Natural killer cell treated with Interleukin-12 subunit alpha and Interleukin-12 subunit beta and Interleukin-15 and Interleukin-18, amount 100 ng/mL, for 72 hours (primary cell): Measurements from ENCODE around the gene ACRBP. TPM values are rescaled to one million over a fixed set of nuclear protein-coding genes. Genes with fewer than 3 reads are reported as not detected.
A peak's percentile ranks its signal among the peaks of the same experiment; 100 is the strongest.
"Not testable (repeated sequence)": the region's sequence is repeated elsewhere in the genome, so short reads cannot be mapped to it uniquely, and the experiment has no call there.

Experiments
- ATAC-seq, 2 donors: fragments of 150-1000 bp; cut with Tn5 transposase in 1 of 2; sonication (Bioruptor Pico), chemical (Tn5 transposase) in 1 of 2; 2 replicates each; pipeline ENCODE4 v1.10.0; 2021
- DNase-seq: peaks from one replicate; pipeline ENCODE4 v3.0.0; 2022; ENCODE audit warnings: low spot score
- H3K27ac Mint-ChIP-seq, 2 donors: 1 replicate in 1 of 2; 2 replicates in 1 of 2; pipeline ENCODE4 v1.8.0; 2022; ENCODE audit warnings: mixed read lengths in 2 of 2, mild to moderate bottlenecking in 1 of 2, moderate library complexity in 1 of 2
- H3K27me3 Mint-ChIP-seq, 2 donors: 1 replicate in 1 of 2; 2 replicates in 1 of 2; pipeline ENCODE4 v1.8.0; 2022; ENCODE audit warnings: mixed read lengths in 2 of 2
- H3K36me3 Mint-ChIP-seq: one replicate; pipeline ENCODE4 v1.8.0; 2022; ENCODE audit warnings: mixed read lengths
- H3K4me1 Mint-ChIP-seq, 2 donors: 1 replicate in 1 of 2; 2 replicates in 1 of 2; pipeline ENCODE4 v1.8.0; 2022; ENCODE audit warnings: low read depth in 2 of 2, mixed read lengths in 2 of 2, mild to moderate bottlenecking in 1 of 2
- H3K4me3 Mint-ChIP-seq: one replicate; pipeline ENCODE4 v1.8.0; 2022; ENCODE audit warnings: mixed read lengths
- H3K9me3 Mint-ChIP-seq: 2 replicates; pipeline ENCODE4 v1.8.0; 2022; ENCODE audit warnings: mixed read lengths
- total RNA-seq, 2 donors: library from RNA; stranded (reverse); gene quantifications; one replicate each; pipeline ENCODE4 v1.2.3, GENCODE V29; 2022

Gene ACRBP
- total RNA-seq, 2 donors from 2014 or later: 0.98 to 2.1 TPM

DNA sequence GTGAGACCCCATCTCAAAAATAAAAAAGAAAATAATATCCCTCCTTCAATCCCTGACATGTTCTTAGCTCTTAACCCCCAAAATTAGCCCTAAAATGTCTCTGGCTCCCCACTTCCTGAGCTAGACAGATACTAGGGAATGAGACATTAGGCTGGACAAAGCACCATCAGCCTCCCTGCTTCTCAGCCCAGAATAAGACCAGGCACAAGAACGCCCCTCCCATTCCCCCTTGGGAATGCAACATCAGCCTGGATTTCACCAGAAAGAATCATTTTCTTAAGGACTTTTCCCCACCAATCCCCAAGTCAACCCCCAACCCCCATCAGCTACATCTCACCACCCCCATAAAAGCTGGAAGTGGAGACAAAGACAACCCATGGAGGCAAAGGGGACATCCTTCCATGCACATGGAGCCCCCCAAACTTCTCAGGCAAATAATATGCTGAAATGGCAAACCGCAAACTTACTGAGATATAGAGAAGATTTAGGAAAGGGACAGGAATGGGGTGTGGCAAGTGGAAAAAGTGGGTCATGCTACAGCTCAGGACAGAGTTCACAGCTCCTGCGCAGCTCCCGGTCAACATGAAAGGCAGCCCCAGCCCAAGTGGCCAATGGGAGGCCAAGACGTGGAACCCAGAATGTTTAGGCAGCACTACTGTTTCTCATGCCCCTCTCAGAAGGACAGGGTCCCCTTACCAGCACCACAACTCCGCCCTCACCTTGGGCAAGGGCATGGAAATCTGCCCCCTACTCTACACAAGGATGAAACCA is 42.8 kb downstream of the ACRBP start:
- Mint-ChIP-seq H3K9me3 (no peaks in the 10 kb centered on the region), H3K27ac (peak overlapping the region; percentile 83 to 86), H3K27me3 (no peaks in the 10 kb centered on the region), H3K4me3 (no peak overlapping the region), H3K4me1 (peaks cover 46 to 47% of the 10 kb centered on the region in 2 donors), H3K36me3 (peaks cover 35% of the 10 kb centered on the region)
- DNase-seq: no peak
- ATAC-seq: no peak

- DNase-seq (no peak), ATAC-seq (no peak)
- peak overlapping the region; percentile 83 to 86 for H3K27ac Mint-ChIP-seq
- peaks cover 38% of the 10 kb centered on the region for H3K36me3 Mint-ChIP-seq
- H3K9me3 Mint-ChIP-seq: no peaks in the 10 kb centered on the region
- H3K27me3 Mint-ChIP-seq: no peaks in the 10 kb centered on the region
- H3K4me1 Mint-ChIP-seq: peaks cover 46 to 47% of the 10 kb centered on the region in 2 donors
- H3K4me3 Mint-ChIP-seq: no peak overlapping the region
Observed at GRCh38 chr12:6603095-6603567, 44.1 kb downstream of the ACRBP start.

DNA sequence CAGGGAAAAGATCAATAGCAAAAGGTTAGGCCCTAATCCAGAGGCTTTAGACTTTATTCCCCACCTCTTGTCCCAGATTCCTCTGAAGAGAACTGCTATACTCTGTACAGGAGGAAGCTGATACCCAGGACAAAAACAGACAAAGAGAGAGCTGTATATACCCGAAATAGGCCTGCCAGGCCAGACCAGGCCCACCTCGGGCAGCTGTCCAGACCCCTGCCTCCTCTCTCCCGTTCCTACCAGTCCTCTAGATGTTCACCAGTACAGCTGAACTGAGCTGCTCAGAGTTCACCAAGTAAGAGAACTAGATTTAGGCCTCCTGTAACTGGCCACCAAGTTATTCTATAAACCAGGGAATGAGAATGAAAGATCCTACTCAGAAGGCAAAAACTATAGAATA is 44.7 kb downstream of the ACRBP start:
- Mint-ChIP-seq H3K36me3 (peaks cover 43% of the 10 kb centered on the region), H3K4me1 (peaks cover 46 to 47% of the 10 kb centered on the region in 2 donors), H3K27ac (peak overlapping the region; percentile 83 to 86), H3K27me3 (no peaks in the 10 kb centered on the region), H3K9me3 (no peaks in the 10 kb centered on the region), H3K4me3 (no peak overlapping the region)
- DNase-seq (no peak), ATAC-seq (no peak)

DNA sequence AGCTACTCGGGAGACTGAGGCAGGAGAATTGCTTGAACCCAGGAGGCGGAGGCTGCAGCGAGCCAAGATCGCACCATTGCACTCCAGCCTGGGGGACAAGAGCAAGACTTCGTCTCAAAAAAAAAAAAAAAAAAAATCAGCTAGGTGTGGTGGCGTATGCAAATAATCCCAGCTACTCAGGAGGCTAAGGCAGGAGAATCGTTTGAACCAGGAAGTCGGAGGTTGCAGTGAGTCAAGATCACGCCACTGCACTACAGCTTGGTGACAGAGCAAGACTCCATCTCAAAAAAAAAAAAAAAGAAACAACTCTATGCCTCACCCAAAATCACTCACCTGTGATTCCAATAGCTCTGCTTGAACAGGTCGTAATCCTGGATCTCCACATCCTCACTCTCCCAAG is 51.6 kb downstream of the ACRBP start:
- not testable (repeated sequence) for H3K27ac Mint-ChIP-seq

GRCh38 chr12:6592087-6592486 is 55.1 kb downstream of the ACRBP start:
- Mint-ChIP-seq H3K9me3 (no peaks in the 10 kb centered on the region), H3K27ac (peak overlapping the region in 1 of 2 donors; percentile 3), H3K27me3 (no peaks in the 10 kb centered on the region), H3K4me3 (no peak overlapping the region), H3K36me3 (peaks cover 55% of the 10 kb centered on the region), H3K4me1 (peaks cover 5 to 14% of the 10 kb centered on the region in 2 donors)
- ATAC-seq: no peak
- no peak for DNase-seq

More for the DNA sequence above, 51.6 kb downstream of the ACRBP start:
- H3K4me3 Mint-ChIP-seq, ATAC-seq, DNase-seq, H3K27me3 Mint-ChIP-seq, H3K9me3 Mint-ChIP-seq: not testable (repeated sequence)
- H3K4me1 Mint-ChIP-seq: peaks cover 5 to 14% of the 10 kb centered on the region in 2 donors
- H3K36me3 Mint-ChIP-seq: peaks cover 58% of the 10 kb centered on the region

Other genes with a start within 250 kb of the ACRBP start
- 1 to 10 TPM; 2.1 to 2.2 TPM for gene CD27, start 202.5 kb downstream of the ACRBP start, total RNA-seq
- 10 to 100 TPM; 24.6 to 26.3 TPM for gene TAPBPL, start 195.4 kb downstream of the ACRBP start, total RNA-seq
- 10 to 100 TPM; 24.1 to 36.8 TPM for gene VAMP1, start 176.8 kb downstream of the ACRBP start, total RNA-seq
- 100 to 1,000 TPM; 200 to 217 TPM for gene MRPL51, start 154.2 kb downstream of the ACRBP start, total RNA-seq
- gene NCAPD2, start 153.3 kb downstream of the ACRBP start, total RNA-seq: 100 to 1,000 TPM in 1 of 2 donors, 10 to 100 TPM in 1; 73.4 to 131 TPM
- 1,000 to 10,000 TPM; 4,687 to 5,410 TPM for gene GAPDH, start 112.9 kb downstream of the ACRBP start, total RNA-seq
- gene IFFO1, start 91.4 kb downstream of the ACRBP start, total RNA-seq: 10 to 100 TPM; 28.0 to 30.5 TPM
- gene NOP2, start 79.1 kb downstream of the ACRBP start, total RNA-seq: 100 to 1,000 TPM; 103 to 201 TPM
- gene CHD4, start 40.1 kb downstream of the ACRBP start, total RNA-seq: 100 to 1,000 TPM; 239 to 352 TPM
- 10 to 100 TPM in 1 of 2 donors, 1 to 10 TPM in 1; 5.6 to 10.6 TPM for gene LPAR5, start 11.5 kb downstream of the ACRBP start, total RNA-seq
- 10 to 100 TPM; 13.0 to 16.7 TPM for gene ING4, start 15.7 kb upstream of the ACRBP start, total RNA-seq
- 10 to 100 TPM; 81.1 to 90.0 TPM for gene ZNF384, start 41.9 kb upstream of the ACRBP start, total RNA-seq
- under 1 TPM in 1 of 2 donors, not detected in 1; 0.17 TPM for gene PIANP, start 53.4 kb upstream of the ACRBP start, total RNA-seq
- 10 to 100 TPM; 49.6 to 60.6 TPM for gene COPS7A, start 76.6 kb upstream of the ACRBP start, total RNA-seq
- 100 to 1,000 TPM in 1 of 2 donors, 10 to 100 TPM in 1; 98.3 to 124 TPM for gene MLF2, start 105.7 kb upstream of the ACRBP start, total RNA-seq
- gene PTMS, start 118.9 kb upstream of the ACRBP start, total RNA-seq: 10 to 100 TPM; 50.4 to 93.8 TPM
- 100 to 1,000 TPM in 1 of 2 donors, 10 to 100 TPM in 1; 78.2 to 365 TPM for gene LAG3, start 125.1 kb upstream of the ACRBP start, total RNA-seq
- gene CD4, start 142.1 kb upstream of the ACRBP start, total RNA-seq: 1 to 10 TPM in 1 of 2 donors, under 1 TPM in 1; 0.43 to 5.4 TPM
- not detected for gene GPR162, start 174.4 kb upstream of the ACRBP start, total RNA-seq
- 1 to 10 TPM in 1 of 2 donors, not detected in 1; 1.3 TPM for gene P3H3, start 181.0 kb upstream of the ACRBP start, total RNA-seq
- gene GNB3, start 193.5 kb upstream of the ACRBP start, total RNA-seq: not detected
- 100 to 1,000 TPM in 1 of 2 donors, 10 to 100 TPM in 1; 40.7 to 105 TPM for gene CDCA3, start 203.9 kb upstream of the ACRBP start, total RNA-seq
- 100 to 1,000 TPM in 1 of 2 donors, 10 to 100 TPM in 1; 91.7 to 105 TPM for gene USP5, start 204.7 kb upstream of the ACRBP start, total RNA-seq
- gene TPI1, start 220.1 kb upstream of the ACRBP start, total RNA-seq: 1,000 to 10,000 TPM; 1,157 to 1,903 TPM
- gene SPSB2, start 225.9 kb upstream of the ACRBP start, total RNA-seq: 1 to 10 TPM; 6.0 to 6.9 TPM